ENCODE data around the gene CENPM.

Gene CENPM

DNA sequence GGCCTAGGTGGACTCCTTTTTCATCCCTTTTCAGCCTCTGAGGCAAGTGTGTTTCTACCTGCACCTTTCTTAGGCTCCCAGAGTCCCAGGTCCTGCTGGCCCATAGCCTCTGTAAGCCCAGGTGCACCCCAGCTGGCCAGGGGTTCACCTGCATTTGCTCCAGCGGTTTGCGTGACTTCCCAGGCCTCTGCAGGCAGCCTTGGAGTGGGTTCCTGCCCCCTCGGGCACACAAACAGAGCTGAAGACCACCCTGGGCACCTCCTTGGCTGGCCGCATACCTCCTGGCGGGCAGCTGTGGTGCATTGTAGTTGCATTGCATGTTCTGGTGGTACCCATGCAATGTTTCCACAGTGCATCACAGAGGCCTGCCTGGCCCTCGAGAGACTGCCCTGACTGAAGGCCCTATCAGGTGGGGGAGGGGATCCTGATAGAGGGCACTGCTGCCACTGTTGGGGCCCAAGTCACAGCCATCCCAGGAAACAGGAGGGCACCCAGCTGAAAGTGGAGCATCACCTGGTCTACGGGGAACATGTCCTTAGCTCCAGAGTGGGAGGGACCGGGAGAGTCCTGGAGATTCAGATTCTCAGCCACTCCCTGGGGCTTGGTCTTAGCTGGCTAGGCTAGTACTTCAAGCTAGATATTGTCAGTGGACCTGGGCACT is 46.2 kb downstream of the CENPM start:
- no peak for DNase-seq (ENCODE audit: low read depth in 2 of 2)

DNA sequence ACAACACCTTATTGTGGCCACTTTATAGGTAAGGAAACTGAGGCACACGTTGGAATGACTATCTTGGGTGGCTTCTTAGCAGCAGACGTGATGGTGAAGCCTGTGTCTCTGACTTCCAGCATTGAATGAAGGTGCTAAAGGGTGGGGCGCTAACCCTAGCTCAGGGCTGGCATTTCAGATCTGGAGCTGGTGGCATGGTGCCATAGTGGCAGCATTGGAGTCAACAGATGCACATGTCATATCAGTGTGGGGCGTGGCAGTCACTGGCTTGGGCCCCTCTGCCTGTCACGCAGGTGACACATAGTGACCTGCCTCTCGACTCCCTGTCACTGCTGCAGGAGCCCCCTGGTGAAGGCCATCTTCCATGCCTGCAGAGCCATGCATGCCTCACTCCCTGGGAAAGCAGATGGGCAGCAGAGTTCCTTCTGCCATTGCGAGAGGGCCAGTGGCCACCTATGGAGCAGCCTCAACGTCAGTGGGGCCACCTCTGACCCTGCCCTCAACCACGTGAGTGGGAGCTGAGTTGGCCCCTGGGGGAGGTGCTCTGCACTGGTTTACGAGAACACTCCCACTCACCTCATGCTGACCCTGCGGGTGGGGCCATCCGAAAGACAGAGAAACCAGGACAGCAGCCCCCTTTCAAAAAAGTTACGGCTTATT is 46.8 kb downstream of the CENPM start:
- no peak for DNase-seq (ENCODE audit: low read depth in 2 of 2)

DNA sequence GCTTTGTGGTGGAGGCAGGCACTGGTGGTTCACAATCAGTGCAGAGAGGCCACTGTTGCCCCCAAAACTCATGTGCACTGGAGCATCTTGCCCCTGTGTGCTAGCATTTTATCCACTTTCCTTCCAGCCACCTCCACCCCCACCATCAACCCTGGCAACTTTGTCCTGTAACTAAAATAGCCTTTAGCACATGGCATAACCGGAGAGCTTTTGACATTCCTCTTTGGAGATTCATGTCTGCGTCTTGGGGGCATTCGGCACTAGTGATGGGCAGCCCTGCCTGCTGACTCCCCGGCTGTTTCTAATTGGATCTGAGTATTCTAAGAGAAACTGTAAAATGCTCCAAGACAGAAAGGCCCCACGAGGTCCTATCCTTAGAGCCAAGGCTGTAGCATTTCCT is 47.8 kb downstream of the CENPM start:
- no peak for DNase-seq (ENCODE audit: low read depth in 2 of 2)

DNA sequence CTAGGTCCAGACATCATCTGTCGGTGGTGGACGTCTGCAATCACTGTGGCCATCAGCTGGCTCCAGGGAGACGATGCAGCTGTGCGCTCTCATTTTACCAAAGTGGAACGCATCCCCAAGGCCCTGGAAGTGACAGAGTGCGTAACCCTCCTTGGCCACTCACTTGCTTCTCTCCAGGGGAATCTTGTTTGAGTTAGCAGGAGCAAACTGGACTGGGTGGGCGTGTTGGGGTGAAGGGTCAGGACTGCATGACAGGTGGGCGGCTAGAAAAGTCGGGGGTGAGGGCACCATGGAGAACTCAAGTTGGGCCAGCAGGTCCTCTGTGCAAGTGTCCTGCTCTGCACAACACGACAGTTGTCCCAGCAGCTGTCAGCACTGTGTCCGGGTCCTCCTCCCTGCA is 48.3 kb downstream of the CENPM start:
- no peak for DNase-seq (ENCODE audit: low read depth in 2 of 2)

DNA sequence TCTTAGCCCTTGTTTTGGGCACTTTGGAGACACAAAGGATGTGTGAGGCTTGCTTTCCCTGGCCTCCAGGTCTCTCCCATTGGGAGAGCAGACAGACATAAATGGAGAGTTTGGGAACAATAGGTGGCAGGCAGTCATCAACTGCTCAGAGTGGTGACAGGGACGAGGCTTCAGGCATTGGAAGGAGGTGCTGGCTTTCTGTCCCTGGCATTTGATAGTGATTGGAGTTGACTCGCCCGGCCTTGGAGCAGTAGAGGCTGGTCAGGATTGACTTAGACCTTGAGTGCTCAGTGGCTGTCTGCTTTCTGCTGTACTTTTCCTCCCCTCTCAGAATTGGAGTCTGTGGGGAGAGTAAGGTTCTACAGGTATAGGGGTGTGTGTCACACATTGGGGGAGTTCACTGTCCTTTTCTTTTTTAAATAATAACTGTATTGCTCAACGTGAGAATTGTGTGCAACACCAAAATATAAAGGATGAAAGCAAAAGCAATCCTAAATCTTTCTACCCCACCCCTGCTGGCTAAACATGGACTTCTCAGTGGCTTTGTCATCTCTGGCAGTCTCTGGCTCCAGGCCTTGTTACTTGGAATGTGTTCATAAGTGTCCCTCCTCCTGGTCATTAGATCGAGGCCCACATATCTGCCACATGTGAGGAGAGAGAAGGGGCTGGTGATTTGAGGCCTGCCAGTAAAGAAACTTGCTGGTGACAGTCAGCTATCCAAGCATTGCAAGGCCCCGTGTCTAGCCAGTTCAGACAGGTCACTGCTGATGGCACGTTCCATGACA is 53.2 kb downstream of the CENPM start:
- DNase-seq (ENCODE audit: low read depth in 2 of 2): no peak

DNA sequence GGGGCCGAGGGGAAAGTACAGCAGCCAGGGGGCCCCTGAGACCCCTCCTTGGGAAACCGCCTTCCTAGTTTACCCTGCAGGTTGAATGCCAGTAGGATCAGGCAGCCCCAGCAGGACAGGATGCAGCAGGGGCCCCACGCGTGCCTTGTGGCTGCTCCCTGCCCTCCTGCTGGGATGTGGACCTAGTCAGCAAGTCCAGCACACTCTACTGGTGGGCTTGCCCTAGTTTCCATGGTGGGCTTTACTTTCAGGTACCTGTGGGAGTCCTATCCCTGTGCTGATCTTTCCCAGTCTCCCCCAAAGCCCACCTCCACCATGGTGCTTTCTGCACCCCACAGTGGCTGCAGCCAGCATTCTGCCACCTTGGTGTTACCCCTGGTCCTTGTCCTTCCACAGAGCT is 54.2 kb downstream of the CENPM start:
- no peak for DNase-seq (ENCODE audit: low read depth in 2 of 2)

DNA sequence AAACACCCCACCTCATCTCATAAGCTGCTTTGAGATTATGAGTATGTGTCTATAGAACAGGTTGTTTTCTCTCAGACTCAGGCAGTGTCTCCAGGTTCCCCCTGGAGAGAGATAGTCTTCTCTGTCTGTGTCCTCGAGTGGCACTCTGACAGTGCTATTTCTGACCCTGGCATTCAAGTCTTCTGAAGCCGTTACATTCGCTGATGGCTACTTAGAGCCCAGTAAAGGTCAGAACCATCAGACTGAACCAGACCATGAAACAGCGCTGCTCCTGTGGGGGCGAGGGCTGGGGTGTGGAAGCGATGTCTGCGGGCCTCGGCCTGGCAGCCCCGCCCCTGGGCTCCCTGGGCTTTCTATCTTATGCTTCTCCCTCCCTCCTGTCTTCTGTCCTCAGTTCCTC is 55.5 kb downstream of the CENPM start:
- DNase-seq (ENCODE audit: low read depth in 2 of 2): no peak

All from fibroblast of skin of left biceps (primary cell).